HAP-1 (cell line): ENCODE data around the gene DPYSL5.

Experiments used
- DNase-seq, 2 experiments: peaks; one replicate each; pipeline ENCODE4 v3.0.0-alpha.2; 2016 to 2020; ENCODE audit warnings: low spot score in 2 of 2
- H3K27me3 ChIP-seq: fragments of 250-450 bp; sonication (Bioruptor Pico); 2 replicates; pipeline ENCODE4 v1.5.1; 2020; ENCODE audit warnings: low read depth, mild to moderate bottlenecking, moderate library complexity
- H3K36me3 ChIP-seq: fragments of 250-450 bp; sonication (Bioruptor Pico); replicated peaks from 2 replicates; pipeline ENCODE4 v1.5.1; 2020; ENCODE audit warnings: mild to moderate bottlenecking
- H3K4me1 ChIP-seq: fragments of 250-450 bp; sonication (Bioruptor Pico); 2 replicates; pipeline ENCODE4 v1.5.1; 2020; ENCODE audit warnings: mild to moderate bottlenecking
- H3K4me3 ChIP-seq: fragments of 250-450 bp; sonication (Bioruptor Pico); 2 replicates; pipeline ENCODE4 v1.5.1; 2020; ENCODE audit warnings: mild to moderate bottlenecking, moderate library complexity
- H3K9me3 ChIP-seq: fragments of 250-450 bp; sonication (Bioruptor Pico); 2 replicates; pipeline ENCODE4 v1.5.1; 2020; ENCODE audit warnings: mild to moderate bottlenecking, moderate library complexity
- in situ Hi-C: fragments of 300-500 bp; cut with MboI; formaldehyde crosslinking; loops from 3 replicates; pipeline ENCODE4 v1.14.3; 2020; ENCODE audit warnings: low sequenced_read_pairs, inconsistent platforms, mixed read lengths

DPYSL5 gene

GRCh38 chr2:26850000-26850431, 2.1 kb downstream of the DPYSL5 start:
- Histone ChIP-seq H3K4me3 (peak overlapping the region; percentile 89), H3K9me3 (no peaks in the 10 kb centered on the region), H3K36me3 (no peaks in the 10 kb centered on the region), H3K4me1 (peaks cover 30% of the 10 kb centered on the region), H3K27me3 (peaks cover 5% of the 10 kb centered on the region; the same call in 1 of the 2 replicates)
- DNase-seq: peak in 1 of 2 experiments; percentile 41
- in situ Hi-C loops: loop anchor here (5.0 kb wide), 1 partner anchor 167 kb away; no protein-coding TSS in a partner anchor

- in situ Hi-C loops: no loop called here
- DNase-seq: no peak
- Histone ChIP-seq H3K4me3 (peak overlapping the region; percentile 89; the same call in 1 of the 2 replicates), H3K27me3 (peaks cover 4% of the 10 kb centered on the region; the same call in 1 of the 2 replicates), H3K4me1 (peaks cover 35% of the 10 kb centered on the region), H3K36me3 (no peaks in the 10 kb centered on the region), H3K9me3 (no peaks in the 10 kb centered on the region)
Measured at GRCh38 chr2:26850505-26850904, 2.6 kb downstream of the DPYSL5 start.

GRCh38 chr2:26852405-26853306, 4.7 kb downstream of the DPYSL5 start:
- H3K4me3 ChIP-seq: no peak overlapping the region
- no peaks in the 10 kb centered on the region for H3K27me3 ChIP-seq
- peaks cover 25% of the 10 kb centered on the region for H3K4me1 ChIP-seq
- no peaks in the 10 kb centered on the region for H3K9me3 ChIP-seq
- no peaks in the 10 kb centered on the region for H3K36me3 ChIP-seq
- in situ Hi-C loops: no loop called here
- DNase-seq: no peak

- H3K27me3 ChIP-seq: no peaks in the 10 kb centered on the region
- H3K9me3 ChIP-seq: no peaks in the 10 kb centered on the region
- H3K36me3 ChIP-seq: no peaks in the 10 kb centered on the region
- in situ Hi-C loops: no loop called here
- DNase-seq: no peak
- no peak overlapping the region for H3K4me3 ChIP-seq
- peaks cover 25% of the 10 kb centered on the region for H3K4me1 ChIP-seq
Measured at GRCh38 chr2:26853751-26854150, 5.8 kb downstream of the DPYSL5 start.

- in situ Hi-C loops: no loop called here
- DNase-seq: no peak
- H3K9me3 ChIP-seq: no peaks in the 10 kb centered on the region
- H3K4me3 ChIP-seq: no peak overlapping the region
- H3K4me1 ChIP-seq: peaks cover 25% of the 10 kb centered on the region
- no peaks in the 10 kb centered on the region for H3K27me3 ChIP-seq
- H3K36me3 ChIP-seq: no peaks in the 10 kb centered on the region
Measured at GRCh38 chr2:26854283-26854827, 6.4 kb downstream of the DPYSL5 start.

- no peaks in the 10 kb centered on the region for H3K9me3 ChIP-seq
- H3K4me3 ChIP-seq: no peak overlapping the region
- in situ Hi-C loops: no loop called here
- no peaks in the 10 kb centered on the region for H3K27me3 ChIP-seq
- peaks cover 20% of the 10 kb centered on the region for H3K4me1 ChIP-seq
- H3K36me3 ChIP-seq: peaks cover 3% of the 10 kb centered on the region; the same call in 1 of the 2 replicates
- DNase-seq: peak; percentile 50 to 52
Measured at GRCh38 chr2:26855466-26855865, 7.5 kb downstream of the DPYSL5 start.

GRCh38 chr2:26859622-26860021, 11.7 kb downstream of the DPYSL5 start:
- Histone ChIP-seq H3K4me3 (no peak overlapping the region), H3K4me1 (0 out of 2 replicates have a peak, but pooled peaks cover 7% of the 10 kb centered on the region), H3K27me3 (no peaks in the 10 kb centered on the region), H3K36me3 (peaks cover 8% of the 10 kb centered on the region; the same call in 1 of the 2 replicates), H3K9me3 (no peaks in the 10 kb centered on the region)
- DNase-seq: no peak
- in situ Hi-C loops: no loop called here

- Histone ChIP-seq H3K36me3 (peaks cover 8% of the 10 kb centered on the region; the same call in 1 of the 2 replicates), H3K4me3 (no peak overlapping the region), H3K4me1 (0 out of 2 replicates have a peak, but pooled peaks cover 2% of the 10 kb centered on the region), H3K9me3 (no peaks in the 10 kb centered on the region), H3K27me3 (no peaks in the 10 kb centered on the region)
- no peak for DNase-seq
- in situ Hi-C loops: no loop called here
Measured at GRCh38 chr2:26860211-26860850, 12.4 kb downstream of the DPYSL5 start.

- no peaks in the 10 kb centered on the region for H3K4me1 ChIP-seq
- in situ Hi-C loops: no loop called here
Measured at GRCh38 chr2:26861610-26862224, 13.8 kb downstream of the DPYSL5 start.

GRCh38 chr2:26864226-26864625, 16.3 kb downstream of the DPYSL5 start:
- Histone ChIP-seq H3K9me3 (no peaks in the 10 kb centered on the region), H3K27me3 (no peaks in the 10 kb centered on the region), H3K36me3 (peaks cover 16% of the 10 kb centered on the region; the same call in 1 of the 2 replicates), H3K4me3 (no peak overlapping the region), H3K4me1 (no peaks in the 10 kb centered on the region)
- in situ Hi-C loops: no loop called here
- no peak for DNase-seq

More at GRCh38 chr2:26861610-26862224, 13.8 kb downstream of the DPYSL5 start:
- Histone ChIP-seq H3K9me3 (no peaks in the 10 kb centered on the region), H3K36me3 (peaks cover 12% of the 10 kb centered on the region; the same call in 1 of the 2 replicates), H3K4me3 (no peak overlapping the region), H3K27me3 (no peaks in the 10 kb centered on the region)
- DNase-seq: no peak

- H3K4me1 ChIP-seq: no peaks in the 10 kb centered on the region
- no peak overlapping the region for H3K4me3 ChIP-seq
- no peaks in the 10 kb centered on the region for H3K27me3 ChIP-seq
- no peaks in the 10 kb centered on the region for H3K9me3 ChIP-seq
- in situ Hi-C loops: no loop called here
- no peak for DNase-seq
- H3K36me3 ChIP-seq: peaks cover 16% of the 10 kb centered on the region; the same call in 1 of the 2 replicates
Measured at GRCh38 chr2:26864646-26865045, 16.7 kb downstream of the DPYSL5 start.

- H3K4me3 ChIP-seq: no peak overlapping the region
- in situ Hi-C loops: no loop called here
Measured at GRCh38 chr2:26870585-26871095, 22.7 kb downstream of the DPYSL5 start.

More at GRCh38 chr2:26870585-26871095, 22.7 kb downstream of the DPYSL5 start:
- DNase-seq: no peak
- H3K36me3 ChIP-seq: peaks cover 8% of the 10 kb centered on the region; the same call in 1 of the 2 replicates
- no peaks in the 10 kb centered on the region for H3K27me3 ChIP-seq
- H3K9me3 ChIP-seq: no peaks in the 10 kb centered on the region
- H3K4me1 ChIP-seq: no peaks in the 10 kb centered on the region
